ENCODE measurements around the gene FZD10. TPM values are rescaled to one million over a fixed set of nuclear protein-coding genes. Genes with fewer than 3 reads are reported as not detected.

Gene FZD10
- polyA plus RNA-seq, 3 donors, result not detected

DNA sequence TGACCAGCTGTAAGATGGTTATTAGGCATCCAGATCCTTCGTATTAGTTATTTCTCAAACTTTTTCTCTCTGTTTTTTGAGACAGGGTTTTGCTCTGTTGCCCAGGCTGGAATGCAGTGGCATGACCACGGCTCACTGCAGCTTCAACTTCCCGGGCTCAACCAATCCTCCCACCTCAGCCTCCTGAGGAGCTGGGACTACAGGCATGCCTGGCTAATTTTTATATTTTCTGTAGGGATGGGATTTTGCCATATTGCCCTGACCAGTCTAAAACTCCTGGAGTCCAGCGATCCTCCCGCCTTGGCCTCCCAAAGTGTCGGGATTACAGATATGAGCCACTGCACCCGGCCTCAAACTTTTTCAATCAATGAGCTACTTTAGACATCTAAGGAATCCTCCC lies 33.1 kb downstream of the FZD10 start:
- Mint-ChIP-seq H3K4me3 (no peak overlapping the region), H3K27ac (no peak overlapping the region), H3K36me3 (no peaks in the 10 kb centered on the region), H3K4me1 (no peaks in the 10 kb centered on the region), H3K27me3 (ENCODE audit: low read depth in 3 of 3) (peaks cover 0 to 3% (median 1%) of the 10 kb centered on the region in 3 donors), H3K9me3 (peaks cover 0 to 4% (median 1%) of the 10 kb centered on the region in 7 donors)
- H3K36me3 ChIP-seq (replicated peaks in 1 of 2; ENCODE audit: control insufficient read depth in 1 of 2, insufficient read depth in 2 of 2, low read length in 2 of 2), result no peaks in the 10 kb centered on the region
- H3K79me2 ChIP-seq (ENCODE audit: insufficient read depth, low read length), result no peaks in the 10 kb centered on the region
- H3K9ac ChIP-seq (ENCODE audit: insufficient read depth, low read length, poor library complexity, severe bottlenecking), result no peak overlapping the region
- intact Hi-C loops (cut with micrococcal nuclease), result no loop called here
- WGBS (ENCODE audit: insufficient coverage), result 100% methylated on average over 2 of the region's 7 CpGs
- H3K4me1 ChIP-seq (ENCODE audit: control insufficient read depth in 1 of 2, insufficient read depth in 2 of 2, low read length in 2 of 2), result no peaks in the 10 kb centered on the region
- H3K9me3 ChIP-seq (replicated peaks in 1 of 2; ENCODE audit: control insufficient read depth in 1 of 2, insufficient read depth in 1 of 2, low read length in 2 of 2), result no peaks in the 10 kb centered on the region
- no peak for DNase-seq
- H3K27me3 ChIP-seq (ENCODE audit: control insufficient read depth in 2 of 2, insufficient read depth in 2 of 2, low read length in 2 of 2), result no peaks in the 10 kb centered on the region
- no peak overlapping the region for H3K4me3 ChIP-seq (replicated peaks in 1 of 3; ENCODE audit: low read depth in 2 of 3, low read length in 3 of 3)
- TF ChIP-seq, protein P1, sequence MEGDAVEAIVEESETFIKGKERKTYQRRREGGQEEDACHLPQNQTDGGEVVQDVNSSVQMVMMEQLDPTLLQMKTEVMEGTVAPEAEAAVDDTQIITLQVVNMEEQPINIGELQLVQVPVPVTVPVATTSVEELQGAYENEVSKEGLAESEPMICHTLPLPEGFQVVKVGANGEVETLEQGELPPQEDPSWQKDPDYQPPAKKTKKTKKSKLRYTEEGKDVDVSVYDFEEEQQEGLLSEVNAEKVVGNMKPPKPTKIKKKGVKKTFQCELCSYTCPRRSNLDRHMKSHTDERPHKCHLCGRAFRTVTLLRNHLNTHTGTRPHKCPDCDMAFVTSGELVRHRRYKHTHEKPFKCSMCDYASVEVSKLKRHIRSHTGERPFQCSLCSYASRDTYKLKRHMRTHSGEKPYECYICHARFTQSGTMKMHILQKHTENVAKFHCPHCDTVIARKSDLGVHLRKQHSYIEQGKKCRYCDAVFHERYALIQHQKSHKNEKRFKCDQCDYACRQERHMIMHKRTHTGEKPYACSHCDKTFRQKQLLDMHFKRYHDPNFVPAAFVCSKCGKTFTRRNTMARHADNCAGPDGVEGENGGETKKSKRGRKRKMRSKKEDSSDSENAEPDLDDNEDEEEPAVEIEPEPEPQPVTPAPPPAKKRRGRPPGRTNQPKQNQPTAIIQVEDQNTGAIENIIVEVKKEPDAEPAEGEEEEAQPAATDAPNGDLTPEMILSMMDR (IDR thresholded peaks at IDR 0.05), result no peak
- H3K4me2 ChIP-seq (replicated peaks; ENCODE audit: extremely low read depth, low read length, poor library complexity, severe bottlenecking), result no peak overlapping the region
- H4K20me1 ChIP-seq (ENCODE audit: insufficient read depth, low read length), result no peaks in the 10 kb centered on the region
- H3K27ac ChIP-seq (ENCODE audit: low read depth in 1 of 2, low read length in 2 of 2), result no peak overlapping the region
- H2AFZ ChIP-seq (ENCODE audit: insufficient read depth, low read depth, low read length, poor library complexity, severe bottlenecking), result no peak overlapping the region

DNA sequence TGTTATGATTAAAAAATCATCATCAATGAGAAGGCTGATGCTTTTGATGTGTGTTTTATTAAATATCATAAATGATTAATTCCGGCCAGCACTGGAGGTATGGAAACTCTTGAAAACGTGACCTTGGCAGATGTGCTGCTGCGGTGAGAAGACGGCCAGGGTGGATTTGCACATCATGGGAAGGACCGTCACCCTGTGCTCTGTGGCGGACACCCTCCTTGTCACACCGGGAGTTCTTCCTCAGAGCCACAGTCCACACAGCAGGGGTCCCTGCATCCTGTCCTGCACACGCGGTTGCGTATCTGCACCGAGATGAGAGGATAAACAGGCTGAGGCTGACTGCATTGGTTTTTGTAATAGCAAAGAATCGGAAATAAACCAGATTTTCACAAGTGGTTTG lies 33.5 kb downstream of the FZD10 start:
- no peak overlapping the region for H3K4me3 ChIP-seq (replicated peaks in 1 of 3; ENCODE audit: low read depth in 2 of 3, low read length in 3 of 3)
- no peaks in the 10 kb centered on the region for H3K4me1 Mint-ChIP-seq
- TF ChIP-seq, protein P1 (IDR thresholded peaks at IDR 0.05), result no peak
- H4K20me1 ChIP-seq (ENCODE audit: insufficient read depth, low read length), result no peaks in the 10 kb centered on the region
- peaks cover 0 to 4% (median 2%) of the 10 kb centered on the region in 7 donors for H3K9me3 Mint-ChIP-seq
- peaks cover 0 to 3% of the 10 kb centered on the region in 2 donors for H3K9me3 ChIP-seq (replicated peaks in 1 of 2; ENCODE audit: control insufficient read depth in 1 of 2, insufficient read depth in 1 of 2, low read length in 2 of 2)
- intact Hi-C loops (cut with micrococcal nuclease), result no loop called here
- no peak overlapping the region for H3K9ac ChIP-seq (ENCODE audit: insufficient read depth, low read length, poor library complexity, severe bottlenecking)
- DNase-seq, result no peak
- no peaks in the 10 kb centered on the region for H3K79me2 ChIP-seq (ENCODE audit: insufficient read depth, low read length)
- no peak overlapping the region for H2AFZ ChIP-seq (ENCODE audit: insufficient read depth, low read depth, low read length, poor library complexity, severe bottlenecking)
- no peaks in the 10 kb centered on the region for H3K27me3 ChIP-seq (ENCODE audit: control insufficient read depth in 2 of 2, insufficient read depth in 2 of 2, low read length in 2 of 2)
- no peaks in the 10 kb centered on the region for H3K4me1 ChIP-seq (ENCODE audit: control insufficient read depth in 1 of 2, insufficient read depth in 2 of 2, low read length in 2 of 2)
- H3K27ac ChIP-seq (ENCODE audit: low read depth in 1 of 2, low read length in 2 of 2), result no peak overlapping the region
- WGBS (ENCODE audit: insufficient coverage), result 82% methylated on average over 9 of the region's 12 CpGs
- no peaks in the 10 kb centered on the region for H3K36me3 Mint-ChIP-seq
- H3K36me3 ChIP-seq (replicated peaks in 1 of 2; ENCODE audit: control insufficient read depth in 1 of 2, insufficient read depth in 2 of 2, low read length in 2 of 2), result no peaks in the 10 kb centered on the region
- no peak overlapping the region for H3K27ac Mint-ChIP-seq
- no peak overlapping the region for H3K4me3 Mint-ChIP-seq
- peaks cover 0 to 3% (median 1%) of the 10 kb centered on the region in 3 donors for H3K27me3 Mint-ChIP-seq (ENCODE audit: low read depth in 3 of 3)
- H3K4me2 ChIP-seq (replicated peaks; ENCODE audit: extremely low read depth, low read length, poor library complexity, severe bottlenecking), result no peak overlapping the region
